Suppressor macrophage treated with lipopolysaccharide for 4 hours (primary cell): Measurements from ENCODE around the gene TICAM2.
"Not testable (repeated sequence)": the region's sequence is repeated elsewhere in the genome, so short reads cannot be mapped to it uniquely, and the experiment has no call there.

Experiments
- DNase-seq: peaks from one replicate; pipeline ENCODE4 v3.0.0-alpha.2; 2020

TICAM2 gene, protein sequence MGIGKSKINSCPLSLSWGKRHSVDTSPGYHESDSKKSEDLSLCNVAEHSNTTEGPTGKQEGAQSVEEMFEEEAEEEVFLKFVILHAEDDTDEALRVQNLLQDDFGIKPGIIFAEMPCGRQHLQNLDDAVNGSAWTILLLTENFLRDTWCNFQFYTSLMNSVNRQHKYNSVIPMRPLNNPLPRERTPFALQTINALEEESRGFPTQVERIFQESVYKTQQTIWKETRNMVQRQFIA

DNA sequence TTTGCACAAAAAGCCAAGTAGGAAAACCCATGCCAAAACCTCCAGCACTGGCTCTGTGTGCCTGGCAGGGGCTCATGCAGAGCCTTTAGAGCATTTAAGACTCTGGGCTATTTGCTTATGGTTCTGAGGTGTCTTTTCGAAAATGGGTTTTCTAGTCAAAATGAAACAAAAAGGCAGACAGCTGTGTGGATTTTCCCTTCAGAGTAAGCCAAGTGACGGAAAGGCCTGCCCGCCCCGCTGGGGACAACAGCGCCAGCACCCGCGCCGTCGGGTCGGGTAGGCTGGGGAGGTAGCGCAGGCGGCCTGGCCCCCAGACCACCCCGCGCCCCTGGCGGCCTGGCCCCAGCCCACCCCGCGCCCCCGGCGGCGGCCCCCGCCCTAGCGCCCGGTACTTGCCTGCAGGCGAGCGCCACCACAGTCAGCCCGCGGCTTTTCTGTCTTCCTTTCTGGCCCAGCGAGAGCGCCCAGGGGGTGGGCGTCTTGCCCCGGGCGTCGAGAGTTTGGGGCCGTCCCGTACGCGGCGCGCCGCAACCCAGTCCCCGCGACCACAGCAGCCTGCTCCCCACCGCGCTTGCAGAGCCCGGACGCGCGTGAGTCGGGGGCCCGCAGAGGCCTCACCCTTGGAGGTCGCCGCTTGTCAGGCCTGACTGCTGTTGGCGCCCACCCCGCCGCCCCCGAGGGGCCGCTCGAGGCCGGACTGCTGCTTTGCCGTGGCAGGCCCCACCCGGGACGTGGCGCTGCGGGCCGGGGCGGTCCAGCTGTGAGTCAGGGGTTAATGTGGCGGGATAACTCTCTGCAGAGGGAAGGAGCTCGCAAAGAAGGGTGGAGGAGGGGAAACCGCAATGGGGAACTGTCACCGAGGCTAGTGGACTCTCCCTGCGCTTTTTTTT, at the start of gene TICAM2:
TICAM2 (minus strand) TSS at position 779 of the 890 bp plus-strand sequence. CDS start 21,223 bp downstream, outside the sequence.
- peak; percentile 92 for DNase-seq

DNA sequence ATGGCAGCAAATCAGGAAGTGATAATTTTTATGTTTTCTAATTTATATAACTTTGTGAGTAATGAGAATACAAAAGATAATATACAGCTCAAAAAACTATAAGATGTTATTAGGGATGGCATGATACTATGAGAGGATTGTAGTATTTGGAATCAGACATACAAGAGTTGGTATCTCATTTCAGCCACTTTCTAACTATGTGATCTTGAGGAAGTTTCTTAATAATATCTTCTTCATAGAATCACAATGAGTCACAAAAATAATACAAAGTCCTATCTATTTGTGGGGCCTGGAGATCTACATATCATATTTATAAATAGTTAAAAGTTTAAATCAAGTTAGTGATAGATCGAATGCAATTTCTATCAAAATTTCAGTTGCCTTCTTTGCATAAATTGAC, 47.3 kb upstream of the TICAM2 start:
- DNase-seq, result no peak

DNA sequence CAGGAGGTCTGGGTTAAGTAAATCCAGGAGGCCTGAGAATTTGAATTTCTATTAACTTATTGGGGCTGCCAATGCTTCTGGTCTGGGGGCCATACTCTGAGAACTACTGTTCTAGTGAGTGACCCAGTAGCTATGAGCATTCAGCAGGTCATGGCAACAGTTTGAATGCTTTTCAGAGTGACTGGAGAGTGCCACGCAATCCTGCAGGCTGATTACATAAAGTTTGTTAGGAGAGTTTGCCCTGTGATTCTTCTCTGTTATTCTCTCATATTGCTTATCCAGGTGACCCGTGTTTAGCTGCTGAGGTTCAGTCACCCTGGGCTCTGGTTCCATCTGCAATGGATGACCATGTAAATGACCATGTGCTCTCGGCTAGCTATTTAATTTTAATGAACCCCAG, 45.8 kb upstream of the TICAM2 start:
- no peak for DNase-seq

DNA sequence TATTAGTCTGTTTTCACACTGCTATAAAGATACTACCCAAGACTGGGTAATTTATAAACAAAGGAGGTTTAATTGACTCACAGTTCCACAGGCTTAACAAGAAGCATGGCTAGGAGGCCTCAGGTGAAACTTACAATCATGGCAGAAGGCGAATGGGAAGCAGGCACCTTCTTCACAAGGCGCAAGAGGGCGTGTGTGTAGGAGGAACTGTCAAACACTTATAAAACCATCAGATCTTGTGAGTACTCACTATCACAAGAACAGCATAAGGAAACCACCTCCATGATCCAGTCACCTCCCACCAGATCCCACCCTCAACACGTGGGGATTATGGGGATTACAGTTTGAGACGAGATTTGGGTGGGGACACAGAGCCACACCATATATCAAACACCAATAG, 43.1 kb upstream of the TICAM2 start:
- DNase-seq, result not testable (repeated sequence)

DNA sequence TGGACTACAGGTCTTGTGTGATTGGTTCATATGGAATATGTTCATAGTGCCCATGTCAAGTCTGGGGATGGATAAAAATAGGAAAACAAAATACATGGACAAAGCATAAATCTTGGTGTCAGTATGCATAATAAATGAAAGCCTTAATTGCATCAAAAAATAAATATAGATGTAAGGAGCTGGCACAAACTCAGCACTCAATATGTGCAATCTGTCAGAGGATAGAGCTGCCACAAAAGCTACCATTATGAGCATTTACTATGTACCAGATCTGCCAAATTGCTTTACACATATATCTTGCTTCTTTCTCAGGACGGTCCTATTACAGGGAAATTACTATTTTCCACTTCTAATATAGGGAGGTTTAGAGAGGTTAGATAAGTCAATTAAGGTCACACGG, 41.8 kb upstream of the TICAM2 start:
- no peak for DNase-seq

DNA sequence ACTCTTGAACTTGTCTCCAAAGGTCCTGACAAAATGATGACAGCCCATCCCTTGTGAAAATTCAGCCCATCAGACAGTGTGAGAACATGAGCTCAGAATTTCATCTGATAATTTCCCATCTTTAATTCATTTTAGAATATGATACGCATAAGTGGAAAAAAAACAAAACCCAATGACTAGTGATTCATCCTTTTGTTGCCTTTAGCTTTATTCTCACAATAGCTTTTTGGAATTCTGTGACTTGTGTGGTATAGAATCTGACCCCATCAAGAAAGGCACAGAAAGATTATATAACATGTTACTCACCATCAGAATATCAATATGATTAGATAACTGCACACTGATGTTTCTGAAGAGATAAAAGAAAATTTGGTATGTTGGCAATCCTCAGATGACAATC, 39.7 kb upstream of the TICAM2 start:
- DNase-seq, result no peak

DNA sequence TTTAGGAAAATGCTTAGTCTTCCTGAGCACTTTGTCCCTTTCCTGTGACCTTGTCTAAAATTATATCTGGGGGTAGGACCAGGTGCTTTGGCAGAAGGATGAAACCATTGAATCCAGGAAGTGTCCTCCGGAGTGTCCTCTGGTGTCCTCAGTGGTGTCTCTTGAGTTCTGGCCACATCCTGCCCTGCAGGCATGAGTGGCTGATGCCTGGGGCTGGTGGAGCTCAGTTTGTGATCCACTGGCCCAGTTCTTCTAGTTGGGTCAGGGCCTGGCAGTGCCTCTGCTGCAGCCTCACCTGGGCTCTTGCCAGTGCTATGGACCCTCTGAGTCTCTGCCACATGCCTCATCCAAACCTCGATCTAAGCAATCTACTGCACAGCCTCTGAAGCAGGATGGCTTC, 38.0 kb upstream of the TICAM2 start:
- DNase-seq, result no peak

DNA sequence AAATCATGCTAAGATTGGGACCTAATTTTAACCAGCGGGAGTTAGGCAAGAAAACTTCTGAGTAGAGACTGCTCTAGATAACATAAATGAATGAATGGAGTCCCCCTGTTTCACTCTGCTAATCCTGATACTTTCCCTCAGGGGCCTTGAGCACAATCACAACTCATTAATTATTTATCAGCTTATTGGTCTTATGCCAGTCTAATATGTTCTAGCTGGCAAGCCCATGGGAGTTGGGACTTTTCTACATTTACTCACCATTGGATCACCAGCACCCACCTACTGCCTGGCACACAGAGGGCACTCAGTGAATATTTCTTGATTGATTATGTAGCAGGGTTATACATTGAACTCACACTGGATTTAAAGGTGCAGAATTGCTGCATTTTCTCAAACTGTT, 37.1 kb upstream of the TICAM2 start:
- no peak for DNase-seq

DNA sequence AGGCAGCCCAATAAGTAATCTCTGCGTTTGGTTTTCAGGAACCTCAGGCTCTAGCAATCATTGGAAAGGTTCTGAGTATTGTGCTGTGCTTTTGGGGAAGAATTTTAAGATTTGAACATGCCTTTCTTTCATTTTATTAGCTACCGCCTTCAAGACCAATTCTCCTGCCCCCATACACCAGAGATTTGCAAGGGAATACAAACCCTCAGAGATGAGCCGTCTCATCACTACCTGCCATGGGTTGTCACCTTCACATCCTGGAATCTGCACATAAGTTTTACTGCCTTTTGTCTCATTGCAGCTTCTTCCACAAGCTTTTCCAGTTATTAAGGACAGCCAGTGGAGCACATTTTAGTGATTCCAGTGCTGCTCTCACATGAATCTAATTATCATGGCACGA, 35.2 kb upstream of the TICAM2 start:
- no peak for DNase-seq

DNA sequence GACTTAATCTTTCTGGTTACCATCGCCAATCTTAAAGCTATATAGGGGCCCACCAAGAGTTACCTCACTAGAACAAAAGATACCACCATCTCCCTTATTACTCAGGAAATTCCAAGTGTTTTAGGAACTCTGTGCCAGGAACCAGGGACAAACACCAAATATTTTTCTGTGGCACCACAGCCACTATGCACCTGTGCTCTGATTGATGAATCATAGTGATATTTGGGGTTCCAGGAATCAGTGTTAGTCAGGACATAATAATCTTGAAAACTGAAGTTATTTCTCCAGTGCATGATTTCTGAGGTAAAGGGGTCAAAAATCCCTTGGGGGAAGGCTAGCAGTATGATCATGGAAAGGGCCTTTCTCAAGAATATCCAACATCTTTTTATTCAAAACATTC, 33.7 kb upstream of the TICAM2 start:
- DNase-seq, result no peak

DNA sequence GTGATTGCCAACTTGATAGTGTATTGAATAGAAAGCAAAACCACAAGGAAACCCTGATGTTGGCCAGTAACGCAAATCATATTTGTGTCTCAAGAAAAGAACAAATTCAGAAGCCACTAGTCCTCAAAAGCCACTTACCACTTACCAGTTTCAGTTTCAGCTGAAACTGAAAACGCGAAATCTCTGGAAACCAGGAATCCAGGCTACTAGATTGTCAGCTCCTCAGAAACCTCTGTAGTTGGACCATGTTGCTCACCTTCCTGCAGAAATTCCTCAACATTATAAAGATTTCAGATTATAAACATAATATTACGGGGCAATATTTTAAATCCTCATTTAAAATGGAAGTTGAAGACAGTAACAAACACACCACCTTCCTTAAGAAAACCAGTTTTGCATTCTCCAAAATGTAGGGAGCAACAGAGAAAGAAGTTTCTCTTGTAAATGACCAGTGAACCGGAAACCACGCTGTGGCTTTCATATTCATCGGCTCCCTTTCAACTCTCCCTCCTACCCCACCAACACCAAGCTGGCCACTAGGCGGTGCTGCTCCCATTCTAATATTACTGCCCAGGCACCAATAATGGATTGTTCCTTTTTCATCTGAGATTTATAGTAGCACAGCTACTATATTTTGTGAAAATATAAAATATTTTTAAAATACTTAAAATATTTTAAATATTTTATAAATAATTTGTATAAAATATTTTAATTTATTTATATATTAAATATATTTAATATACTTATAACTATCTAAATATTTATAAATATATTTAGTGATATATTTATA, 32.3 kb upstream of the TICAM2 start:
- DNase-seq, result peak; percentile 90

DNA sequence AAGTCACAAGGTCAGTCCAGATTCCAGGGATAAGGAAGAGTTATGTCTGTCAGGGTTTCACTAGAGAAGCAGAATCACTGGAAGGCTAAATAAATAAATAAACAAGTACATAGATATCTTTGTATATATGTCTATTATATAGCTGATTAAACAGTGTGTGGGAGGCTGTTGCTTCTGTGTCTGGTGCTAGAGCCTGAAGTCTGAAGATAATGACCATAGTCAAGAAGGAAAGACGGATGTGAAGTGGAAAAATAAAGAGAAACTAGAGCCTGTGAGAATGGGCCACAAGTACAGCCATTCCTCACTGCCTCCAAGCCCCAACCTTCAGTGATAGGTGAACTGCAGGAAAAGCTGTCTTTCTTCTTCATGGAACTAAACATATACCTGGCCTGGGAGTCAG, 27.6 kb upstream of the TICAM2 start:
- no peak for DNase-seq

DNA sequence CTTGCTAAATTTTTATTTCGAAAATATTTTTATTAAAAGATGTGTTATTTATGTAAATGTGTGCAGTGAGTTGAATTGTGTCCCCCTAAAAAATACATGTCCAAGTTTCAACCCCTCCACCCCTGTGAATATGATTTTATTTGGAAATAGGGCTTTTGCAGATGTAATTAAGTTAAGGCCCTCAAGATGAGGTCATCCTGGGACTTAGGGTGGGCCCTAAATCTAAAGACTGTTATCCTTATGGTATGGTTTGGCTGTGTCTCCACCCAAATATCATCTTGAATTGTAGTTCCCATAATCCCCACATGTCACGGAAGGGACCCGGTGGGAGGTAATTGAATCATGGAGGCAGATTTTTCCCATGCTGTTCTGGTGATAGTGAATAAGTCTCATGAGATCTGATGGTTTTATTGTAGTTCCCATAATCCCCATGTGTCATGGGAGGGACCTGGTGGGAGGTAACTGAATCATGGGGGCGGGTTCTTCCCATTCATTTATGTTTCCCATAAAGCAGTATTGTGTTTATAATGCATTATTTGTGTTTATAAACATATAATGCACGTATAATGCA, 25.1 kb upstream of the TICAM2 start:
- peak; percentile 51 for DNase-seq

DNA sequence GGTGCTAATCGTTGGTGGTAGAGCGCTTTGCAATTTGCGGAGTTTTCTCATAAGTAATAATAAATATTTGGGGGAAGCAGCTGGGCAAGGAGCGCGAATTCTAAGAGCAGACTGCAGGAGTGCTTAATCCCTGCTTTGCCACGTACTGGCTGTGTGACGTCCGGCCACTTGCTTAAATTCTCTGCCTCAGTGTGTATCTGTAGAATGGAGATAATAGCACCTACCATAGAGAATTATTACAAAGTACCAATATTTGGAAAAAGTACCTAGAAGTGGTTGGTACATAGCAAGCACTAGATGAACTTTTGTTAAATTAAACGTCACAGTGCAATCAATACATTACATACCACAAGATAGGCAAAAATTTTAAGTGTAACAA, 24.2 kb upstream of the TICAM2 start:
- DNase-seq, result no peak

DNA sequence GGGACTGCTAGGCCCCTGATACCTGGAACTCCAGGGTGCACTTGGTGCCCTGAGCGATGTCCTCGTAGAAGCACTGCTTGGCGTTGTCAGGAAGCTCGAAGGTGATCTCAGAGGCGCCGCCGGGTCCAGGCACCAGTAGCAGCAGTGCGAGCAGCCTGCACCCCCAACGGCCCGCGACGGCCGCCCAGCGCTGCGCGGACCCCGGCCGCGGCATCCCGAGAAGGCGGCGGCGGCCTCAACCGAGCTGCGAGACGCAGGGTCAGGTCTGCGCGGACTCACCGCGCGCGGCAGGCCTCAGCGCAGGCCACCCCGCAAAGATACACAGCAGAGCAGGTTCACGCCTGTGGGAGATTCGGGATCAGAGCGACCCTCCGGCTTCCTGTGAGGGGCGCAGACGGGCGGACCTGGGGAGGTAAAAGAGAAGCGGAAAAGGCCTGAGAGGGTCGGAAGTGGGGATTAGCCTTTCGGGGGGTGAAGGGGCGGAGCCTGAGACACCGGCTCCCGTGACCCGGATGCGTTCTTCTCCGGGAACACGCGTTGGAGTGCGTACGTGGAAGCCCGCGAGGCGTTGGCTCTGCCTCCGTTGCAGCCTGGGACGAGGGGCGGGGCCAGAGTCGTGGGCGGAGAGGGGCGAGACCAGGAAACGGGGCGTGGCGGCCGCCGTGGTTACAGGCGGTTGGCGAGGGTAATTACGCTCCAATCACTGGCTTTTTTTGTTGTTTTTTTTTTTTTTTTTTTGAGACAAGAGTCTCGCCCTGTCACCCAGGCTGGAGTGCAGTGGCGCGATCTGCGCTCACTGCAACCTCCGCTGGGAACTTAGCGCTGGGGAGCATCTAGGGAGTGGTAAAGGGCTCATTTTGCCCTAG, 23.5 kb upstream of the TICAM2 start, which contains the start of gene TMED7:
TMED7 (minus strand) TSS at position 458 of the 866 bp plus-strand sequence; CDS start at position 214, 244 bp downstream.
- peak; percentile 100 for DNase-seq

DNA sequence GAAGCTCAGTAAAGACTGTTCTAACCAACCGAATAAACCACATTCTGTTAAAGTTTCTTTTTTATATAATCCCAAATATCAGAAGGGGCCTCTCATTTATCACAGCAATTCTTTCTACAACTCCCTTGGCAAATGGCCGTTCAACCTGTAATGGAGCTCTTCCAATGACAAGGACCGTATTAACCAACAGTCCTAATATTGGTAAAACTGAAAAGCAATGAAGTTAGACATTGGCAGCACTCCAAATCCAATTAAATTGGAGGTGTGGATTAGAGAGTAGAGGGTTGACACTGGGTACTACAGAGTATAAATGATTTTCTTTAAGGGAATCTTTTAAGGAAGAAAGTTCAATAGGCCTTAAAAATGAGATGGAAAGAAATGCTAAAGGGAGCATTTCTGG, 22.7 kb upstream of the TICAM2 start:
- peak; percentile 11 for DNase-seq

DNA sequence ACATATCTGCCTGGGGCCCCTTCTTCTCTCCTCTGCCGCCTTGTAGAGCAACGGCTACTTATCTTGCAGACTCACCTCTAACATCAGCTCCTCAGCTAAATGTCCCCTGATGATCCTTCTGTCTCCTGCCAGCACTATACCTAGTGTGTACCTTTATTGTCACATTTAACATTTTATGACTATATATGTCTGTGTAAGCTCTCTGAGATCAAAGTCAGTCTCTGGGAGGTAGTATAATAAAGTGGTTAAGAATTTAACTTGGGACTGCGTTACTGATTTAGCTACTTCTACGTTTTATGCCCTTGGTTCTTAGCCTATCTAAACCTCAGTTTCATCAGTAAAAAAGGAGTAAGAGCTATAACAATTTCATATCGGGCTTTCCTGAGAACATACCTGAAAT, 21.4 kb upstream of the TICAM2 start:
- DNase-seq, result no peak

DNA sequence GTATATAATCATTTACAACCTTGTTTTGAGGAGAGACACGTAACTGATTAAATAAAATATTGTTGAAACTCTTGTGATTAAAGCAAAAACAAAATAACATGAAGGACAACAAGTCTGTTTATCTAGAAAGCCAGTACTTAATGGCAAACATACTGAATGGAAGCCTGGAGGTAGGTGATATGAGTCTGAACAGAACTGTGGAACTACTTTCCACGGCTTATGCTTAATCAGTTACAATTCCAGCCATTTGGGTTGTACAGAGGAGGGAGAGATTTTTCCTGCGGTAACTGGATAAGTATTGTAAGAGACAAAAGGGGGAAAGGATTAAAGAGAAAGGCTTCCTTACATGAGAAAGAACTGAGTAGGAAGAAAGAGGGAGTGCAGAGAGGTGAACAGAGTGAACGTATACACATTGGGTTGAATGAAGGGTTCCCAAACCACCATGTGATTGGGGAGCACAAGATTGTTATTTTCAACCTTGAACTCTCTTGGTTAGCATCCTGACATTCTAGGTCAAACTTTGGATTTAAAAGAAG, 19.2 kb upstream of the TICAM2 start:
- DNase-seq, result no peak

DNA sequence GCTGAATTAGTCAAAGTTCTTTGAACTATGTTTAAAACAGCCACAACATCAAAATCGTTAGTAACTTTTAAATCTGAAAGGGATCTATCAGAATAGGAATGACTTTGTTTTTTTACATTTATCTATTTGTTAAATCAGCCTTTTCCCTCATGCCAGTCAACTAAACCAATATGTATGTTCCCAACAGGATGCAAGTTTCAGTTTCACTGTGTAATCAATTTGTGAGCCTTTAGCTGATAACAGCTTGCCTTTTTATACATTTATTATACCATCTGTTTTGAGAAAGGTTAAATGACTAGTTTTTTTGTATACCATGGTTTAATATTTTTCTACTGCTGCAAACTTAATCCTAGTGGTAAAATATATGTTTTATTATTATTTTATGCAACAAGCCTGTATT, 14.6 kb upstream of the TICAM2 start:
- DNase-seq, result no peak

DNA sequence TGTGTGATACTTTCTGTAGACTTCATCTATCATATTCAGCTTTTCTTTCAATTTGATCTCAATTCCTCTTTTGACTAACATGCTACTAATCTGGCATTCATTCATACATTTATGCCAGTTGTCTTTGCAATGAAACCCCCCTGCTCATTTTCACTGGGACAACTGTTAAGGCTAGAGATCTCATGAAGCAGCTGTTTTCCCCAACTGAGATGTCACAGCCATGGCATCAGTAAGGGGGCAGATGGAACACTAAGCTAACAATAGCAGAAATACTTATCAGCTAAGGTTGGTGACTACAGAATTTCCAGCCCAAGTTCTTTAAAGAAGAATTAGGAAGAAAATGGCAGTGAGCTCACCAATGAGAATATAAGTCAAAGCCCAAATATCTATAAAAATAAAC, 14.2 kb upstream of the TICAM2 start:
- no peak for DNase-seq

DNA sequence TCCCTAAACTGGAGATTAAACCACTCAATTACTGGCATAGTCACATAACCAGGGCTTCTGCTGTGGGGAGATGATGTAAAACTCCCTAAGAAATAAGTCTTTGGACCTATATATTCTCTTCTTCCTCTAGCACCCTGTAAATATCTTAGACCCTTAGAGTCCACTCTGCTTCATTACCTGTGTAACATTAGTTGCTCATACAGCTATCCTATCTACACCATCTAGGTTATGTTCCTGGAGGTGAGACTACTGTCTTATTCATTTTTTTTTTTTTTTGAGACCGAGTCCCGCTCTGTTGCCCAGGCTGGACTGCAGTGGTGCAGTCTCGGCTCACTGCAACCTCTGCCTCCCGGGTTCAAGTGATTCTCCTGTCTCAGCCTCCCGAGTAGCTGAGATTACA, 9.6 kb upstream of the TICAM2 start:
- no peak for DNase-seq

DNA sequence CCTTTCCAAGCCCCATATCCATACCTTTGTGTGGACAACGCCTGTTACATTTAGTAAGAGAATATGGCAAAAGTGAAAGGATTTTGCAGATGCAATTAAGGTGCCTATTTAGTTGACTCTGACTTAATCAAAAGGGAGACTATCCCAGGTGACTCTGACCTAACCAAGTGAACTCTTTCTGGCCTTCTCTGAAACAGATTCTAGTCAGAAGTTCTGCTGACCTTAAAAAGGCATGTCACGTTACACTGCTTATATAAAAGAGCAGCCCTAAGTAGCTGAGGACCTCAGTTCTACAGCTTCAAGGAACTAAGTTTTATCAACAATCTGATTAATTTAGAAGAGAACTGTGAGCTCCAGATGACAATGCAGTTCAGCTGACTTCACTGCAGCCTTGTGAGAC, 5.7 kb upstream of the TICAM2 start:
- no peak for DNase-seq
